PC-3 (cell line): ENCODE results near the gene DELE1.

Source experiments
- EZH2 ChIP-seq: fragments of 300-600 bp; sonication (generic); IDR thresholded peaks from one replicate; pipeline ENCODE4 v1.6.1; 2017; ENCODE audit warnings: antibody characterized with exemption, mild to moderate bottlenecking, low read length; ENCODE audit not compliant: unreplicated experiment
- EZH2phosphoT487 ChIP-seq: fragments of 300-600 bp; sonication (generic); IDR thresholded peaks from 2 replicates; pipeline ENCODE4 v1.6.1; 2018; ENCODE audit warnings: mild to moderate bottlenecking, antibody characterized with exemption, low read length, borderline replicate concordance
- TF ChIP-seq, protein P1 (sequence below): fragments of 300-600 bp; sonication (generic); conservative IDR thresholded peaks from 2 replicates; pipeline ENCODE4 v1.5.1; 2017; ENCODE audit warnings: antibody characterized with exemption, low read depth, mild to moderate bottlenecking, low read length

DNA sequence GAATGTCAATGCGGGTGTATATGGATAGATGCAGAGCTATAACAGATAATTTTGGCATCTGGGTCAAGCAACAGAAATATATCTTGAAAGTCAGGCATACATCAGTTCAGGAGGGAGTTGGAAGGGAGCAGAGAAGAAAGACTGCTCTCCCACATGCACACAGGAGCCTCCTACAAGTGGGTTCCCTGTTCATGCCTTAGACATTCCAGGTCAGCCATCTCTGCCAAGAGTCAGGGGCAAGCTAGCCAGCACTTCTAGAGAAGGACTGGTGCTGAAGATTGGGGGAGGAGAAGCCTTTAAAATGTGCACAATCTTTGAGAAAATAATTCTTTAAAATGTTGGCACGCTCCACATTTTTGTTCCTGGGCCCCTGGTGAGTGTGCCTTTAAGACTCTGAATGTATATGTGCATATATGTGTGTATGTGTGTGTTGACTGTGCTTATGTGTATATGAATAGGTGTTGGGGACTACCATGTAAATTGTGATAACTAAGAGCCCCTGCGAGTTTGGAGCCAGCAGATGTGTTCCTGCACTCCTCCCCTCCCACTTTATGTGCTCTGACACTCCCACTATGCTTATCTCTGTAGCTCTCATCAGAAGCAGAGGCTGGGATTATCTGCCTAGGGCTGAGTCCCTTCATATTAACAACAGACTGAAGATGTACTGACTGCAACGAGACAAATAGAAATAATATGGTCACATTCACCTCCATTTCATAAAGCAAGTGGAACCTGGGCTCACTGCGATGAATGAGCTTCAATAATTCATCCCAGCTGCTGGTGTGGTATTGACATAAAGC lies 21.5 kb upstream of the DELE1 start:
- TF ChIP-seq, protein P1, sequence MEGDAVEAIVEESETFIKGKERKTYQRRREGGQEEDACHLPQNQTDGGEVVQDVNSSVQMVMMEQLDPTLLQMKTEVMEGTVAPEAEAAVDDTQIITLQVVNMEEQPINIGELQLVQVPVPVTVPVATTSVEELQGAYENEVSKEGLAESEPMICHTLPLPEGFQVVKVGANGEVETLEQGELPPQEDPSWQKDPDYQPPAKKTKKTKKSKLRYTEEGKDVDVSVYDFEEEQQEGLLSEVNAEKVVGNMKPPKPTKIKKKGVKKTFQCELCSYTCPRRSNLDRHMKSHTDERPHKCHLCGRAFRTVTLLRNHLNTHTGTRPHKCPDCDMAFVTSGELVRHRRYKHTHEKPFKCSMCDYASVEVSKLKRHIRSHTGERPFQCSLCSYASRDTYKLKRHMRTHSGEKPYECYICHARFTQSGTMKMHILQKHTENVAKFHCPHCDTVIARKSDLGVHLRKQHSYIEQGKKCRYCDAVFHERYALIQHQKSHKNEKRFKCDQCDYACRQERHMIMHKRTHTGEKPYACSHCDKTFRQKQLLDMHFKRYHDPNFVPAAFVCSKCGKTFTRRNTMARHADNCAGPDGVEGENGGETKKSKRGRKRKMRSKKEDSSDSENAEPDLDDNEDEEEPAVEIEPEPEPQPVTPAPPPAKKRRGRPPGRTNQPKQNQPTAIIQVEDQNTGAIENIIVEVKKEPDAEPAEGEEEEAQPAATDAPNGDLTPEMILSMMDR = no peak
- TF ChIP-seq EZH2 (no peak), EZH2phosphoT487 (no peak)
